ENCODE data around the gene NR1H4.
"Not testable (repeated sequence)": the region's sequence is repeated elsewhere in the genome, so short reads cannot be mapped to it uniquely, and the experiment has no call there.

The NR1H4 gene

DNA sequence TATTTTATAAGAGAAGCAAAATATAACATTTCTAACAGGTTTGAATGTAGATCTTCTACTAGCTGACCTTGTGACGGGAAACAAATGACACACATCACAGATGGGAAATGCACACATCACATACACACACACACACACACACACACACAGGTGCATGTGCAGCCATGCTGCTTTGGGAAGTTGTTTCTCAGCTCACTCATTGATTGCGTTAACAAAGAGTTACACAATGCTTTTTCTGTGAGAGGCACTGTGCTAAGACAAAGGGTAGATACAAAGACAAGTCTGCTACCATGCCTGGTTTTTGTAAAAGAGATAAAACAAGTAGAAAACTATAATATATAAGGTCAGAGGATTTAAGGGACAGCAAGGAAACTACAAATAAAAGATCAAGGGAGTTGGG lies 1.3 kb upstream of the NR1H4 start:
- no peak for DNase-seq (ENCODE audit: low read depth in 3 of 3, low spot score in 1 of 3)

DNA sequence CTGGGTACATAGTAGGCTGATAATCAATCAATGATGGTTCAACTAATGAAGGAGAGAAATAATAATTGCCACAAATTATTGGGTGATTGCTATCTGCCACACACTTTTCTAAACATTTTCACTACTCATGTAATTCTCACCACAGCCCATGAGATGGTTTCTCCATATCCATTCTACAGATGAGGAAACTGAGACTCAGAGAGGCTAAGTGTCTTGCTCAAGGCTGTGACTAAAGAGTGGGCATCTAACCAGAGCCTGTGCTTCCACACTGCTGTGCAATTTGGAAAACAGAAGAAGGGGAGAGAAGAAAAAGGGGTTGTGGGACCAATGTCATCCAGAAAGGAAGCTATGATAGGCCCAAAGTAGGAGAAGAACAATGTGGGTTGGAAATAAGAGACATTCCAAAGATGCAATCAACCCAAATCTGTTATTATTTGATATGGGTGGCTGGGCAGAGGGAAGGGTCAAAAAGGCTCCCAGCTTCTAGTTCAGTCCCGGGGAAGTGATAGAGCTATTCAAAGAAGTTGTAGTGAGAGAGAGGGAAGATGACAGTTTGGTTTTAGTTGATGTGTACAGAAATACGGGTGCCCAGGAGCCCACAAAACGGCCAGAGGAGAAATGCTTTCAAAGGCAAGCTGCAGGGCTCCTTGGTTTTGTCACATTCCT lies 483 bp upstream of the NR1H4 start:
- DNase-seq (ENCODE audit: low read depth in 3 of 3, low spot score in 1 of 3), result no peak

DNA sequence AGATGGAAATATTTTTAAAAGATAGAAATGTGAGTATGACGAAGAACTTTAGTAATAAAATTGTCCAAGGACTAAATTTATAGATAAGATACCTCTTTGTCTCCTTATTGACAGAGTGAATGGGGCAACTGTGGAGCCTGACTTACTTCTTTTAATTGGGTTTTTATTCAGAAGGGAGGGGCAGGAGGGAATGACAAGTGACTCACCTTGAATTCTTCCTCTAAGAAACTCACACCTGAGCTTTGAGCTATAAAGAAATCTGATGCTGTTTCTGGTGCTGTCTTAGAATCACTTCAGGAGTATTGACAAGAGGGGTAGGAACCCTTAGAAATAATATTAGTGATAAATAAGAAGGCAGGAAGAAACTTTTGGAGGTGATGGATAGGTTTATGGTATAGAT lies 951 bp downstream of the NR1H4 start:
- DNase-seq (ENCODE audit: low read depth in 3 of 3, low spot score in 1 of 3), result no peak

DNA sequence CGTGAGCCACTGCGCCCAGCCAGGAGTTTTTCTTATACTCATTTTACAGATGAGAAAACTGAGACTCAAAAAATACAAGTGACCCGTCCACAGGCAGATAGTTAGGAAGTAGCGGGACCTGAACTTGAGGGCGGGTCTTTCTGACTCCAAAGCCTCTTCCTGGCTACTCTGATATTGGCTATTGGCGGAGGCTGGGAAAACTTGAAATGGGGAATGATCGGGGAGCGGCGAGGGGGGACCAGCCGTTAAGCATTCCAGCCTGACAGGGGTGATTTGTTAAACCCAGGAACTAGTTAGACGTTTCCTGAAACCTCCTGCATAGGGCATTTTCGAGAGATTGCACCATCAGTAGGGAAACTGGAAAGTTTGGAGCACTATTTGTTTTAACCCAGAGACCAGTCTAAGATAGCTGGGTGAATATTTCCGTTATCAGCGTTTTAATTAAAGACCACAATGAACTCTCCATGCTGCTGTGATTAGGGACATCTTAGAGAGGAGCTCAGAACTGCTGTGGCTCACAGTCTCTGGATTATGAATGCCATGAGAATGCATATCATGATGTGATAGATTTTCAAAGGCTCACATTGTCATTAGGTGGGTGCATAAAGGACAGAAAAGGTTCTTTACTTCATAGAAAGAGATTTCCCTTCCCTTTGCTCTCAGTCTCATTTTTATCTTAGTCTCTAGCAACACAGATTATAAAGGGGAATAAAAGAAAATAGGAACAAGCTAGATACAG lies 2.5 kb downstream of the NR1H4 start:
- no peak for DNase-seq (ENCODE audit: low read depth in 3 of 3, low spot score in 1 of 3)

DNA sequence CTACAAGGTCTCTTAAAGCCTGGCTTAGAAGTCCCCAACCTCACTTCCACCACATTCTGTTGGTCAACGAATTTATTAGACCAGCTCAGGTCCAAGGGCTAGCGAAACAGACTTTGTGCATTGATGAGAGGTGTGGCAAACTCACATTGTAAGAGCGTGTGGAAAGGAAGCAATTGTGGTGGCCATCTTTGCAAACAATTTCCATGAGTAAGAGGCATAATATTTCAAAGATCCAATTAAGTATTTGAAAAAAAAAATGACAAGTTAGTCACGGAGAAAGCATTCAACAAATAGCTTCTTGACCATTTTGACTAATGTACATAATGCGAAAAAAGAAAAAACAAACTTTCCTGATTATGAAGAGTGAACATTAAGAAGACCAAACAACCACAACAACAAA lies 7.4 kb downstream of the NR1H4 start:
- DNase-seq (ENCODE audit: low read depth in 3 of 3, low spot score in 1 of 3), result no peak

DNA sequence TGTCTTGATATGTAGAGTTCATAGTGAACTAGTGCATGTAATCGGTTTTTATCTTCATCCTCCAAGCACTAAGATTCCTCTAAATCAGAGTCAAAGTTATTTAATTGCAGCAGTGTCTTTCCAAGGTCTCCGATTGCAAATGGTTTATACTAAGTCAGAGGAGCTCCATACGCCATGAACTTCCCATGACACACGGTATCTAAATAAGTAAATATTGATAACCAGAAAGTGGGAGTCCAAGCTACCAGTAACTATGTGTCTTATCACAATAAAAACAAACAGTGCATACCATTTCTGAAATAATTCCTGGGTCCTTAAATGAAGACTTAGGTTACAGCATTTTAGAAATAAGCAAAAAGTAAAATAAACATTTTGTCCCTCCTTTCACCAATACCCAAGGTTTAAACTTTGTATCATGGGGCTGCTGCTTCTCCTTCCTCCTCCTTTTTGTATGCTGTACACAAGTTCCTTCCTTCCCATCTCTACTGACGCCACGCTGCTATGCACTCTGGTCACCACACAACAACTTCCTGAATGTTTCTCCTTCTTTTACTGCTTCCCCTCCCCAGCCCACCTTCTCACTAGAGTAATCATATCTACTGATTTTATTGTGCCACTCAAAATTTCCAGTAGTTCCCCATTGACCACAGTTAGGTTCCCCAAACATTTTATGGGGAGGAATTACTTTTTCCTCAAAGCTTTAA lies 10.7 kb downstream of the NR1H4 start:
- no peak for DNase-seq (ENCODE audit: low read depth in 3 of 3, low spot score in 1 of 3)

DNA sequence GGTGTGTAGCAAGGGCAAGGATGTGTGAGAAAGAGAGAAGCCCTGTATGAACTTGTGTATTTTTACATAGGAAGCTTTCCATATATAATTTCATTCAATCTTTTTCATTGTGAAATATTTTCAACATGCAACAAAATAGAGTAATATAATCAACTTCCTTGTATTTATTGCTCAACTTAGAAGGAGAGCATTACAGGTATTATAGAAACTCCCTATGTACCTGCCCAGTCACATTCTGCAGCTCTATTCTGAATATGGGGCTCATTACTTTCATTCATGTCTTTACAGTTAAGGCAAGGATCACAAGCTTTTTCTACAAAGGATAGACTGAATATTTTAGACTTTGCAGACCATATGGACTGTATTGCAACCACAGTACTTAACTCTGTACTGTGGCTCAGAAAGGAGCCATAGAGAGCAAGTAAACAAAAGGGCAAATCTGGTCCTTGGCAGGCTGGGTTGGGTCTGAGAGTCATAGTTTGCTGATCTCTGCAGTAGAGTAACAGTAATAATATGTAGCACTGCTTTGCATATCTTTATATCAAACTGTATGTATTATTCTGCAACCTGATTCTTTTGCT lies 11.3 kb downstream of the NR1H4 start:
- DNase-seq (ENCODE audit: low read depth in 3 of 3, low spot score in 1 of 3), result no peak

DNA sequence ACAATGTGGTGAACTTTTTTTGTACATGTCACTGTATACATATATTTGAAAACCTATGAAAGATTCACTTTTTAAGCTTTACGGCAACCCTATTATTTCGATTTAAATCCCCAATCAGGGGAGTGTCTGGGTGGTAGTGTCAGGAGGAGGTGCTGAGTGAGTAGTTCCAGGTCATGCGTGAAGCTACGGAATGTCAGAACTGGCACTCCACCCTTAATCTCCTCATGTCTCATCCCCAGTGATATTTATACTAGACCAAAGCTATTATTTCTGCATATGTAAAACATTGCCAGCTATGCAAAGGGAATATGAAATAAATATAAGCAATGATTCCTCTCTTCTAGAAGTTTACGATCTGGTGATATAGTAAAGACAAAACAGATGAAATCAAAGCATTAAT lies 12.3 kb downstream of the NR1H4 start:
- DNase-seq (ENCODE audit: low read depth in 3 of 3, low spot score in 1 of 3), result no peak

DNA sequence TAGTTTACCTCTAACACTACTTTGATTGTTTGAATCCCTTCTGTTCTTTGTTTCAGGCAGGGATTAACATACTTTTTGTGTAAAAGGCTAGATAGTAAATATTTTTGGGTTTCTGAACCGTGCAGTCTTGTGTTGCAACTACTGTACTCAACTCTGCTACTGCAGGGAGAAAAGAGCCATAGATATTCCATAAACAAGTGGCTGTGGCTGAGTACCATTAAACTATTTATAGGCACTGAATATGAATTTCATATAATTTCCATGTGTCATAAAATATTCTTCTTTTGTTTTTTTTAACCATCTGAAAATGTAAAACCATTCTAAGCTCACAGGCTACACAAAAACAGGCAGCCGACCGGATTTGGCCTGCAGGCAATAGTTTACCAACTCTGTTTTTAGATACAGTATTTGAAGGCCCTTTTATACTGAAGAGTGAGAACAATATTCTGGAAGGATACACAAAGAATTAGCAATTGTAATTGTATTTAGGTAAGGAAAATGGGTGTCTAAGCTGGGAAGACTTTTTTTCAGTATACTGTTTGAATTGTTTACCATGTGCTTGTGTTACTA lies 15.7 kb downstream of the NR1H4 start:
- no peak for DNase-seq (ENCODE audit: low read depth in 3 of 3, low spot score in 1 of 3)

DNA sequence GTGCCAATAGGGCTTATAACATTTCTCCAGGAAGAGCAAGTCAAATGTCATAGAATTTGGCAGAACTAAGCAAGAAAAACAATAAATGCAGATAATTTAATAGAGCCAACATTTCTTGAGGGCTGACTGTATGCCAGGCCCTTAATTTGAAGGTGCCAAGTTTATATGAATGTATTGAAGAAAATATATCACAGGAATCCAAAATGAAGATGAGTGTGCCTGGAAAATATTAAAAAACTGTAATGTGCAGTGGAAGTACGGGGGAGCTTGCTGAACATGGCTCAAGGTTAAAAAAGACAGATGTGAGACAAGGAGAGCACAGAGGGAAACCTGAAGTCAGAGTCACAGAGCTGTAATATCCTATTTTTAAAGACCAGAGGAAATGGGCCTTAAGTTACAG lies 16.4 kb downstream of the NR1H4 start:
- DNase-seq (ENCODE audit: low read depth in 3 of 3, low spot score in 1 of 3), result no peak

DNA sequence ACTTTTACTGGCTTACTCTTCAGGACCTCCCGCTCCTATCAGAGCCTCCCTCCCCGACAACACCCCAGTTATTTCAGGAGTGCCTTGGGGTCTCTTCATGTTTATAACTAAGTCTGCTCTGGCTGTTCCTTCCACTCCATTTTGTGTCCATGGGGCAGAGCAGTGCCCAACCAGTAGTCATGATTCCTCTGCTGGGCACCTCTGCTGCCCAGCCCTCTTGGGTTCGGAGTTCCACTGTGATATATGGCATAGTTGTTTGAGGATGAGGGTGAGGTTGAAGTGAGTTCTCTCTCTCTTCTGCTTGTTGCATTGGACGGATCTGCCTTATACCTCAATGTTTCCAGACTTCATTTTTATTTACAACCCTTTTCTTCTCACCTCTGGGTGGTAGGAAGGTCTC lies 17.4 kb downstream of the NR1H4 start:
- no peak for DNase-seq (ENCODE audit: low read depth in 3 of 3, low spot score in 1 of 3)

DNA sequence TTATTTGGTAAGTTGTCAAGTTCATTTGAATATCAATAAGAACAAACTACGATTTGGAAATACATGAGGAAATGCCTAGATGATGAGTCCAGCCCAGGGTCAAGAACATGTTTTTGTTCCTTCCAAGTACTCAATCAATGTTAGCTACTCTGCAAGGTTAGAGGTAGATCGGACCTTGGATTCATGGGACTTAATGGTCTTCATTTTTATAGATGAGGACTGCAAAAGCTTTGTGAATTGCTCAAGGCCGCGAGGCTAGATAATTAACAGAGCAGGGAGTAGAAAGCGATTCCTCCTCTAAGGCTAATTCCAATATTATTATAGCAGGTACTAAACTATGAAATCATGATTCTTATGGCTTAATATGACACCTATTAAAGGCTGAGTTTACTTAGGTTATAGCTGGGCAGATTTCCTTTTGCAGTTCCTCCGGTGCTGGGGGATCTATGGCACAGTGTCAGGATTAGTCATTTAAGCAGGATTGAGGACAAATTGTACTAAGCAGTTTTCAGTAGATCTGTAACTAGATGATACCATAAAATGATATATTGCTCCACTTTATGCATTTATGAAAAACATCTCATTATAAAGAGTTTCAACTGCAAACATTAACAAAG lies 19.8 kb downstream of the NR1H4 start:
- DNase-seq (ENCODE audit: low read depth in 3 of 3, low spot score in 1 of 3), result no peak

DNA sequence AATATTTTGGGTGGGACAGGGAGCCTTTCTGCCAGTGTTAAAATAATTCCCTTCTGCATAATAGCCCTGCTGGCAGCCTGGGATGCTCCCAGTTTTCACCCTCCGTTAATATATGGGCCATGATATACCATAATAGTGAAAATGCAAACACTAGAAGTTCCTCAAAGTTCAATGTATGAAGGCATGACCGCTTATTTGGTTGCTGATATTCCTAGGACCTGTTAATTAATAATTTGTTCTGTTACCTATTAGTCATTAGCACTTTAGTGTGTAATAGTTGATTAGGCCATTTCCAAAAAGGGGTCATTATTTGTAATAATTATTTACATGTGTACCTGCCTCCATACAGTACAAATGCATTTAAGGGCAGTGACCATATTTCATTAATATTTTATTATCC lies 20.4 kb downstream of the NR1H4 start:
- no peak for DNase-seq (ENCODE audit: low read depth in 3 of 3, low spot score in 1 of 3)

DNA sequence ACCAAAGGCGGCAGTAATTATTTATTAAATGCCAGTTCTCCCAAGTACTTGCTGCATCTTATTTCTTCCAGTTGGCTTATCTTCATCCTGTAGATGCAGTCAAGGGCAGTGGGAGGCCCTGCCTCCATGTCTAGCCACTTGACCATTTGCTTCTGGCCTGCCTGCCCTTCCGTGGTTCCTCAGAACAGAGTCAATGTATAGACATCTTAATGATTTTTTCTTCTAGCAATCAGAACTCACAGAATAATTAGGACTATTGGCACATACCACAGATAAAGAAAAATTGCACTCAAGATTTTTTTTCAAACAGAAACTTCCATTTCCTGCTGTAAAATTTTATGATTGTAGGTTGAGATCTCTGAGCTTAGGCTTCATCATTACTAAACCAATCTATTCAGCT lies 20.9 kb downstream of the NR1H4 start:
- DNase-seq (ENCODE audit: low read depth in 3 of 3, low spot score in 1 of 3), result no peak

DNA sequence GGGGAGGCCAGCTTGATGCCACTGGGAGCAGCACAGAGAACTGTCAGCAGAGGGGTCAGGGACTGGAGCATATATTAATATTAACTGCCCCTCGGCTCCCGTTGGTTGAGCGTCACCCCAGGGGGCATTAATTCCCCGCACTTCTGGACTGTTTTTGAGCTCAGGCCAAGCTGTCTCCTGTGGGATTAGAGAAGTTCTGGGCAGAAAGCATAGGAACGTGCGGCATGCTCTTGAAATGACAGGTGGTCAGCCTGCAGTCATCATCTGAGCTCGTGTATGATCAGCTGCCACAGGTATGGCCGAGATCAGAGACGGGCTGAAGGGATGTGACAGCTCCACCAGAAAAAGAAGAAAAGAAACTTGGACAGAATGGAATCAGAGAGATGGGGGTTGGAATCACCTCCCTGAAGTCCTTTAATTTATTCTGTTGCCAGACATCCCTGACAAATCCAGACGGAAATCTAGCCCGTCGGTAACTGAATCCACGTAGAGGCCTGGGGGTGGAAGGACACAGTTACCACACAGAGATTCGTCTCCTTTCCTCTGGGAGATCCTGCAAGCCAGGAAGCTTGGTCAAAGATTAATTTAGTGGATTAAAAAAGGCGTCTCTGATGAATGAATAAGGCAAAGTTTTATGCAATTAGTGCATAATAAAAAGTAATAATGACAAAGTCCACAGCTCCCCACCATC lies 23.6 kb downstream of the NR1H4 start:
- no peak for DNase-seq (ENCODE audit: low read depth in 3 of 3, low spot score in 1 of 3)

DNA sequence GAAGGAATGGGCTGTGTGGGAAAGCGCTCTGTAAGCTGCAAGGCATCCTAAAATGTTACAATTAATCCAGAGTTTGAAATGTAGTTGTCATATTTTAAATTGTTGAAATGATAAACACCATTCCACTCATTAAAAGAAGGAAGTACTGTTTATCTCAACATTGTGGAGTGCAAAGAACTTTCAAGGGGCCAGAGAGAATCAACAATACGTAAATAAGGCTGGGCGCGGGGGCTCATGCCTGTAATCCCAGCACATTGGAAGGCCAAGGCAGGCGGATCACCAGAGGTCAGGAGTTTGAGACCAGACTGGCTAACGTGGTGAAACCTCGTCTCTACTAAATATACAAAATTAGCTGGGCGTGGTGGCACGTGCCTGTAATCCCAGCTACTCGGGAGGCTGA lies 24.5 kb downstream of the NR1H4 start:
- no peak for DNase-seq (ENCODE audit: low read depth in 3 of 3, low spot score in 1 of 3)

DNA sequence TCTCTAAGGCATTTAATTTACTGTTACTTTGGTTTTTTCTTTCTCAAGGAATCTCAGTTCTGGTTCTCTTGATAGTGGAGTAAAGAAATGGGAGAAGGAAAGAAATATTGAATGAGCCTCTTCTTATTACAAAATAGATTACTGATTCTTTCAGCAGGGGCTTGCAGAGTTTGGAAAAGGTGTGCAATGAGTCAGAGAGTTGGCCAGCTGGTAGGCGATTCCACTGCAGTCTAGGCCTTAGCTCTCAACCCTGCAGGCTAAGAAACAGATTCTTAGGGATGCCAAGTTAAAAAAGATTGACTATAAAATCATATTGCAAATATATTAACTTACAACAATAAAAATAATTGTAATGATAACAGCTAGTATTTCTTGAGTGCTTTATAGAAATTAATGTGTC lies 25.8 kb downstream of the NR1H4 start:
- DNase-seq (ENCODE audit: low read depth in 3 of 3, low spot score in 1 of 3), result no peak

DNA sequence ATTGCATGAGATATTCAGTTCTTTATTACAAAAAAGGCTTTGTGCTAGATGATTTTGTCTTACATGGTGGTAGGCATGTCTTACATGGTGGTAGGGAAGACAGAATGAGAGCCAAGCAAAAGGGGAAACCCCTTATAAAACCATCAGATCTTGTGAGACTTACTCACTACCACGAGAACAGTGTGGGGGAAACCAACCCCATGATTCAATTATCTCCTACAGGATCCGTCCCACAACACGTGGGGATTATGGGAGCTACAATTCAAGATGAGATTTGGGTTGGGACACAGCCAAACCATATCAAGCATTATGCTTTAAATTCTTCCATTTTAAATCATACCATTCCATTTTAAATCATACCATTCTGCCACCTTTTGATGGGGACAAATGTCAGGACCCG lies 29.1 kb downstream of the NR1H4 start:
- not testable (repeated sequence) for DNase-seq (ENCODE audit: low read depth in 3 of 3, low spot score in 1 of 3)

DNA sequence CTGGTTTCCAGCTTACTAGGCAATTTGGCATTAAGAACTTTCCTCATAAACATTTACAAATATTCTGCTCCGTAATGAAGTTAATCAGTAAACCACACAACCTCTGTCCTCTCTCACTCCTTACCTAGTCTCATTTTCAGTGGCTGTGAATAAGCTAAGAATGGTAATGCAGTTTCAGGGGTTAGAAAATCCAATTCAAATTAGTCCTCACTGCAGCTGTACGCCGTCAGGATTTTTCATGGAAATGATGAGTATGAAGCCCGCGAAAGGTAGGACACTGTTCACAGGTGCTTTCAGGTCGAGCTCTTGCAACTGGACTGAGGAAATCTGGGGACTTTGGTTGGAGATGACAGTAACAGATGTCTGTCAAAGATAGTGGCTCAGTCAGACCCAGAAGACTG lies 29.6 kb downstream of the NR1H4 start:
- DNase-seq (ENCODE audit: low read depth in 3 of 3, low spot score in 1 of 3), result no peak

DNA sequence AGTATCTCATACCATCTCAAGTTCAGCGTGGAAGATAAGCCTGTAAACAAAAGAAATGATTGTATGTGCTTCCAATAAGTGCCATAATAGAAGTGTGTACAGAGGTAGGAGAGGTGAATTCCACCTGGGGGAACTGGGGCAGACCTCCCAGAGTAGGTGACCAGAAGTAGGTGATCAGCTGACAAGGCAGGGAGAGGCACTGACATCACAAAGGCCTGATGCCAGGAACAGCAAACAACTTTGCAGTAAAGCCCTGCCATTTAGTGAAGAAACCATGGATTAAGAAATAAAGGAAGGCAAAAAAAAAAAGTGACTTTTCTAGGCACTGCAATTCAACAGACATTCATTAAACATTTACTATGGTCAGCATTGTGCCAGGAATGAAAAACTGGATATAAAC lies 31.1 kb downstream of the NR1H4 start:
- no peak for DNase-seq (ENCODE audit: low read depth in 3 of 3, low spot score in 1 of 3)

DNA sequence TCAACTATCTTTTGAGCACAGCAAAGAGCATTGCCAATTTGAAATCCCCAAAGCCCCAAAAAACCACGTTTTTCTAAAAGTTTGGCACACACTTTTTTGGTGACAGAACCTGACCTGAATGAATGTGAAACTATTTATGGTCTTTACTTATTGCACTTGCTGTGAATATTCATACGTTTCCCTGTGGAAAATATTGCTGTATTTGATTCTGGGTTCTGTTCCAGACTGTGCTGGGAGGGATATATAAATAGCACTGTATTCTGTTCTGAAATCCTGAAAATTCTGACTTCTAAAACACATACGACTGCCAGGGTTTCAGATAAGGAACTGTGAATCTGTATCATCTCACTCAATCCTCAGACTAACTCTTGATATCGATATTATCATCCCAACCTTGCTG lies 35.1 kb downstream of the NR1H4 start:
- DNase-seq (ENCODE audit: low read depth in 3 of 3, low spot score in 1 of 3), result no peak

Data from stimulated activated CD4-positive, alpha-beta T cell treated with anti-CD3 and anti-CD28 coated beads, TNF-alpha, amount 100 ng/mL, for 1 hour (primary cell).